Sigmoid colon (tissue), 7 donors: ENCODE data around the gene NHERF1. TPM values are rescaled to one million over a fixed set of nuclear protein-coding genes. Genes with fewer than 3 reads are reported as not detected.
A peak's percentile ranks its signal among the peaks of the same experiment; 100 is the strongest.

Experiments used
- DNase-seq: peaks from one replicate; pipeline ENCODE4 v3.0.0-alpha.2; 2019
- H3K27ac ChIP-seq, 4 donors: fragments of 200-600 bp; sonication (generic); one replicate each; pipeline ENCODE4 v1.5.1; 2016 to 2019; ENCODE audit warnings: mild to moderate bottlenecking in 1 of 4
- H3K27me3 ChIP-seq, 3 donors: fragments of 200-600 bp; sonication (generic); one replicate each; pipeline ENCODE4 v1.5.1; 2019; ENCODE audit warnings: mild to moderate bottlenecking in 1 of 3
- H3K36me3 ChIP-seq, 4 donors: fragments of 200-600 bp; sonication (generic); one replicate each; pipeline ENCODE4 v1.5.1; 2016 to 2019
- H3K4me1 ChIP-seq, 4 donors: fragments of 200-600 bp; sonication (generic); one replicate each; pipeline ENCODE4 v1.5.1; 2017 to 2019
- H3K4me3 ChIP-seq, 4 donors: fragments of 200-600 bp; sonication (generic); one replicate each; pipeline ENCODE4 v1.5.1; 2017 to 2019; ENCODE audit warnings: mild to moderate bottlenecking in 2 of 4, moderate library complexity in 1 of 4
- H3K9me3 ChIP-seq, 4 donors: fragments of 200-600 bp in 3 of 4; sonication (generic) in 3 of 4; one replicate each; pipeline versions ENCODE4 v1.5.1 to v1.6.1; 2013 to 2019
- CTCF ChIP-seq, 4 experiments: fragments of 450-650 bp in 3 of 4; fragments of 200-600 bp in 1 of 4; IDR thresholded peaks; one replicate each; pipeline ENCODE4 v1.5.1; 2016 to 2019; ENCODE audit warnings: antibody characterized with exemption in 4 of 4, mild to moderate bottlenecking in 3 of 4, moderate library complexity in 2 of 4
- EP300 ChIP-seq, 4 donors: sonication (generic); formaldehyde crosslinking; IDR thresholded peaks; one replicate each; pipeline ENCODE4 v1.6.1; 2017; ENCODE audit warnings: antibody characterized with exemption in 4 of 4
- POLR2A ChIP-seq, 2 donors: fragments of 450-650 bp; IDR thresholded peaks; one replicate each; pipeline ENCODE4 v1.6.1; 2016; ENCODE audit warnings: antibody characterized with exemption in 2 of 2, mild to moderate bottlenecking in 2 of 2, moderate library complexity in 2 of 2
- POLR2AphosphoS5 ChIP-seq, 4 donors: sonication (generic); formaldehyde crosslinking; IDR thresholded peaks; one replicate each; pipeline ENCODE4 v1.6.1; 2017; ENCODE audit warnings: antibody characterized with exemption in 4 of 4
- WGBS, 2 donors: extraction: QIAGEN DNeasy Blood & Tissue Kit; methylation state at CpG; one replicate each; pipeline ENCODE4 v1.1.7; 2013; 5-methylcytosine and 5-hydroxymethylcytosine counted together
- intact Hi-C: fragments of 100-400 bp; cut with DNase I; formaldehyde crosslinking; loops from one replicate; pipeline ENCODE4 v1.15.1; 2023
- polyA plus RNA-seq, 3 donors: library from polyadenylated mRNA; stranded (reverse); fragments of 200-250 nt; gene quantifications; one replicate each; pipeline ENCODE4 v1.2.3, GENCODE V29; 2013
- total RNA-seq, 4 donors: library from RNA; depleted of rRNA; stranded (reverse); fragments of >200 nt; gene quantifications; one replicate each; pipeline ENCODE4 v1.1.0, GENCODE V29; 2016
- donor health status: healthy with polysubstance abuse.
- donor health status: Bipolar disorder and iron deficiency.
- donor health status: healthy.

The NHERF1 gene
- total and polyA plus RNA-seq, 7 donors: 6.6 to 420 (median 12.5) TPM

- H3K27me3 ChIP-seq: no peaks in the 10 kb centered on the region
- intact Hi-C loops: no loop called here
- no peak overlapping the region for H3K27ac ChIP-seq
- H3K9me3 ChIP-seq: no peaks in the 10 kb centered on the region
- no peak for DNase-seq
- TF ChIP-seq EP300 (IDR thresholded peaks at IDR 0.05) (no peak), POLR2A (IDR thresholded peaks at IDR 0.05) (no peak), CTCF (IDR thresholded peaks at IDR 0.05) (no peak), POLR2AphosphoS5 (IDR thresholded peaks at IDR 0.05) (no peak)
- 80 to 90% methylated on average over 17 of the region's 17 CpGs for WGBS, 2 donors
- H3K4me1 ChIP-seq: peaks cover 0 to 18% (median 13%) of the 10 kb centered on the region in 4 donors
- H3K4me3 ChIP-seq: no peak overlapping the region
- peaks cover 0 to 7% (median 3%) of the 10 kb centered on the region in 4 donors for H3K36me3 ChIP-seq
Observed at GRCh38 chr17:74808714-74809430, 60.4 kb downstream of the NHERF1 start.

GRCh38 chr17:74810699-74811485 is 62.5 kb downstream of the NHERF1 start:
- no peak overlapping the region for H3K27ac ChIP-seq

GRCh38 chr17:74812109-74813009 is 63.9 kb downstream of the NHERF1 start:
- TF ChIP-seq POLR2A (IDR thresholded peaks at IDR 0.05) (no peak), CTCF (IDR thresholded peaks at IDR 0.05) (no peak), POLR2AphosphoS5 (IDR thresholded peaks at IDR 0.05) (no peak), EP300 (IDR thresholded peaks at IDR 0.05) (no peak)

More at GRCh38 chr17:74810699-74811485, 62.5 kb downstream of the NHERF1 start:
- Histone ChIP-seq H3K4me1 (peaks cover 0 to 9% (median 3%) of the 10 kb centered on the region in 4 donors), H3K27me3 (no peaks in the 10 kb centered on the region), H3K9me3 (no peaks in the 10 kb centered on the region), H3K4me3 (no peak overlapping the region), H3K36me3 (peaks cover 0 to 7% (median 3%) of the 10 kb centered on the region in 4 donors)
- WGBS, 2 donors: 93% methylated on average over 15 of the region's 15 CpGs
- intact Hi-C loops: no loop called here
- no peak for TF ChIP-seq CTCF (IDR thresholded peaks at IDR 0.05)
- no peak for TF ChIP-seq EP300 (IDR thresholded peaks at IDR 0.05)
- no peak for TF ChIP-seq POLR2A (IDR thresholded peaks at IDR 0.05)
- TF ChIP-seq POLR2AphosphoS5 (IDR thresholded peaks at IDR 0.05): no peak
- DNase-seq: no peak

GRCh38 chr17:74814453-74814852 is 66.0 kb downstream of the NHERF1 start:
- intact Hi-C loops: no loop called here
- 86 to 89% methylated on average over 5 of the region's 5 CpGs for WGBS, 2 donors
- no peak for TF ChIP-seq CTCF (IDR thresholded peaks at IDR 0.05)
- no peak for TF ChIP-seq EP300 (IDR thresholded peaks at IDR 0.05)
- no peak for TF ChIP-seq POLR2AphosphoS5 (IDR thresholded peaks at IDR 0.05)
- no peak for TF ChIP-seq POLR2A (IDR thresholded peaks at IDR 0.05)
- Histone ChIP-seq H3K4me3 (no peak overlapping the region), H3K36me3 (peaks cover 0 to 19% (median 0%) of the 10 kb centered on the region in 4 donors), H3K27ac (no peak overlapping the region), H3K27me3 (no peaks in the 10 kb centered on the region), H3K9me3 (no peaks in the 10 kb centered on the region), H3K4me1 (peaks cover 0 to 9% (median 3%) of the 10 kb centered on the region in 4 donors)
- no peak for DNase-seq

More at GRCh38 chr17:74812109-74813009, 63.9 kb downstream of the NHERF1 start:
- H3K4me3 ChIP-seq: no peak overlapping the region
- intact Hi-C loops: no loop called here
- no peak for DNase-seq
- H3K9me3 ChIP-seq: no peaks in the 10 kb centered on the region
- no peaks in the 10 kb centered on the region for H3K27me3 ChIP-seq
- H3K27ac ChIP-seq: peak overlapping the region in 2 of 4 donors; percentile 32
- H3K36me3 ChIP-seq: peaks cover 0 to 14% (median 3%) of the 10 kb centered on the region in 4 donors
- H3K4me1 ChIP-seq: peaks cover 0 to 9% (median 3%) of the 10 kb centered on the region in 4 donors
- 71 to 80% methylated on average over 23 of the region's 23 CpGs for WGBS, 2 donors
